Mesenchymal stem cell (in vitro differentiated cells and primary cell): ENCODE data around the gene RBL2.

ENCODE experiments used
- DNase-seq: peaks from one replicate; pipeline ENCODE4 v3.0.0-alpha.2; 2013
- H2AFZ ChIP-seq: one replicate; pipeline ENCODE4 v1.6.1; 2013; ENCODE audit warnings: low read depth, mild to moderate bottlenecking, control low read depth, inconsistent platforms, low read length, moderate library complexity
- H2AK5ac ChIP-seq: 2 replicates; pipeline ENCODE4 v1.6.1; 2013; ENCODE audit warnings: low read length, moderate library complexity, mild to moderate bottlenecking, inconsistent platforms; ENCODE audit not compliant: severe bottlenecking
- H2BK120ac ChIP-seq: one replicate; pipeline ENCODE4 v1.6.1; 2013; ENCODE audit warnings: low read depth, mild to moderate bottlenecking, inconsistent platforms, low read length, moderate library complexity
- H2BK12ac ChIP-seq, 2 experiments: one replicate each; pipeline ENCODE4 v1.6.1; 2013; ENCODE audit warnings: inconsistent platforms in 2 of 2, low read length in 2 of 2, mild to moderate bottlenecking in 2 of 2, moderate library complexity in 2 of 2, control low read depth in 1 of 2
- H2BK15ac ChIP-seq: one replicate; pipeline ENCODE4 v1.6.1; 2013; ENCODE audit warnings: mild to moderate bottlenecking, low read depth, inconsistent platforms; ENCODE audit not compliant: poor library complexity, severe bottlenecking
- H2BK5ac ChIP-seq: 2 replicates; pipeline ENCODE4 v1.6.1; 2013; ENCODE audit warnings: low read depth, mild to moderate bottlenecking, low read length, control low read depth, inconsistent platforms; ENCODE audit not compliant: poor library complexity, severe bottlenecking
- H3K14ac ChIP-seq, 2 experiments: one replicate each; pipeline ENCODE4 v1.6.1; 2013; ENCODE audit warnings: inconsistent platforms in 2 of 2, low read length in 2 of 2, control low read depth in 1 of 2, mild to moderate bottlenecking in 1 of 2, moderate library complexity in 1 of 2
- H3K18ac ChIP-seq, 2 experiments: one replicate each; pipeline ENCODE4 v1.6.1; 2013; ENCODE audit warnings: inconsistent platforms in 2 of 2, low read length in 2 of 2, control low read depth in 1 of 2, low read depth in 1 of 2, mild to moderate bottlenecking in 1 of 2
- H3K23ac ChIP-seq, 2 experiments: one replicate each; pipeline ENCODE4 v1.6.1; 2013; ENCODE audit warnings: inconsistent platforms in 2 of 2, low read length in 2 of 2, mild to moderate bottlenecking in 2 of 2, moderate library complexity in 2 of 2, control low read depth in 1 of 2
- H3K27ac ChIP-seq: 2 replicates; pipeline ENCODE4 v1.5.1; 2013; ENCODE audit warnings: mild to moderate bottlenecking, moderate library complexity, low read length, control low read depth, inconsistent platforms; ENCODE audit not compliant: poor library complexity, severe bottlenecking
- H3K27me3 ChIP-seq, 2 experiments: 2 replicates each; pipeline versions ENCODE4 v1.6.1 to v1.7.0; 2013; ENCODE audit warnings: low read length in 2 of 2, mild to moderate bottlenecking in 2 of 2, moderate library complexity in 2 of 2, control low read depth in 1 of 2, inconsistent platforms in 1 of 2; ENCODE audit not compliant: control insufficient read depth in 1 of 2, insufficient read depth in 1 of 2
- H3K36me3 ChIP-seq, 2 experiments: 2 replicates each; pipeline versions ENCODE4 v1.6.1 to v1.7.0; 2013; ENCODE audit warnings: low read length in 2 of 2, control low read depth in 1 of 2, inconsistent platforms in 1 of 2, low read depth in 1 of 2, mild to moderate bottlenecking in 1 of 2; ENCODE audit not compliant: insufficient read depth in 2 of 2, control insufficient read depth in 1 of 2
- H3K4ac ChIP-seq, 2 experiments: one replicate each; pipeline ENCODE4 v1.6.1; 2013; ENCODE audit warnings: inconsistent platforms in 2 of 2, low read length in 2 of 2, mild to moderate bottlenecking in 2 of 2, moderate library complexity in 2 of 2, control low read depth in 1 of 2, low read depth in 1 of 2
- H3K4me1 ChIP-seq: 2 replicates; pipeline ENCODE4 v1.6.1; 2013; ENCODE audit warnings: low read depth, low read length, control low read depth; ENCODE audit not compliant: control insufficient read depth, insufficient read depth
- H3K4me2 ChIP-seq: 2 replicates; pipeline ENCODE4 v1.6.1; 2013; ENCODE audit warnings: low read length, mild to moderate bottlenecking, inconsistent platforms; ENCODE audit not compliant: poor library complexity, severe bottlenecking
- H3K4me3 ChIP-seq, 2 experiments: 2 replicates each; pipeline versions ENCODE4 v1.5.1 to v1.7.0; 2013; ENCODE audit warnings: low read length in 2 of 2, mild to moderate bottlenecking in 2 of 2, control low read depth in 1 of 2, low read depth in 1 of 2; ENCODE audit not compliant: insufficient read depth in 1 of 2
- H3K79me1 ChIP-seq: replicated peaks from 2 replicates; pipeline ENCODE4 v1.6.1; 2013; ENCODE audit warnings: mild to moderate bottlenecking, control low read depth, low read length, inconsistent platforms; ENCODE audit not compliant: poor library complexity, severe bottlenecking
- H3K9ac ChIP-seq: 2 replicates; pipeline ENCODE4 v1.7.0; 2013; ENCODE audit warnings: mild to moderate bottlenecking, low read length, moderate library complexity
- H3K9me3 ChIP-seq: 2 replicates; pipeline ENCODE4 v1.7.0; 2013; ENCODE audit warnings: mild to moderate bottlenecking, low read length; ENCODE audit not compliant: control insufficient read depth
- H4K8ac ChIP-seq: one replicate; pipeline ENCODE4 v1.6.1; 2013; ENCODE audit warnings: inconsistent platforms, mild to moderate bottlenecking, low read length, moderate library complexity
- H4K91ac ChIP-seq: one replicate; pipeline ENCODE4 v1.6.1; 2013; ENCODE audit warnings: mild to moderate bottlenecking, low read length, inconsistent platforms
- WGBS: methylation state at CpG from one replicate; pipeline ENCODE4 v1.1.7; 2013; ENCODE audit warnings: mixed read lengths; 5-methylcytosine and 5-hydroxymethylcytosine counted together

The RBL2 gene

GRCh38 chr16:53446090-53446489, 11.8 kb downstream of the RBL2 start:
- no peaks in the 10 kb centered on the region for H3K9me3 ChIP-seq
- peaks cover 8% of the 10 kb centered on the region for H3K79me1 ChIP-seq
- H3K27me3 ChIP-seq = no peaks in the 10 kb centered on the region
- H3K23ac ChIP-seq = no peak overlapping the region
- H4K91ac ChIP-seq = no peak overlapping the region
- H2BK120ac ChIP-seq = no peak overlapping the region
- WGBS = 95% methylated on average over 3 of the region's 3 CpGs
- no peak overlapping the region for H3K4me2 ChIP-seq
- no peak overlapping the region for H3K27ac ChIP-seq
- no peak for DNase-seq
- no peak overlapping the region for H2AK5ac ChIP-seq
- no peak overlapping the region for H3K4ac ChIP-seq
- H3K18ac ChIP-seq = no peak overlapping the region
- H2BK15ac ChIP-seq = no peak overlapping the region
- H3K4me1 ChIP-seq = no peaks in the 10 kb centered on the region
- H2BK5ac ChIP-seq = no peak overlapping the region
- no peak overlapping the region for H2BK12ac ChIP-seq
- H3K9ac ChIP-seq = no peak overlapping the region
- H3K36me3 ChIP-seq = peaks cover 10 to 54% of the 10 kb centered on the region in 2 experiments
- H2AFZ ChIP-seq = no peak overlapping the region
- H3K14ac ChIP-seq = no peak overlapping the region
- H3K4me3 ChIP-seq = no peak overlapping the region
- no peak overlapping the region for H4K8ac ChIP-seq

- Histone ChIP-seq H2BK15ac (no peak overlapping the region), H3K4me2 (no peak overlapping the region), H2BK120ac (no peak overlapping the region), H4K91ac (no peak overlapping the region), H3K36me3 (peaks cover 9 to 64% of the 10 kb centered on the region in 2 experiments), H4K8ac (no peak overlapping the region), H3K18ac (no peak overlapping the region), H2BK12ac (no peak overlapping the region), H3K4me3 (no peak overlapping the region), H3K9me3 (no peaks in the 10 kb centered on the region), H3K14ac (no peak overlapping the region), H3K27me3 (no peaks in the 10 kb centered on the region), H3K27ac (no peak overlapping the region), H2AFZ (no peak overlapping the region), H2BK5ac (no peak overlapping the region), H3K79me1 (peaks cover 6% of the 10 kb centered on the region), H3K23ac (no peak overlapping the region), H2AK5ac (no peak overlapping the region), H3K4me1 (no peaks in the 10 kb centered on the region), H3K4ac (no peak overlapping the region), H3K9ac (no peak overlapping the region)
- 99% methylated on average over 3 of the region's 4 CpGs for WGBS
- DNase-seq = no peak
Observed at GRCh38 chr16:53449816-53450517, 15.7 kb downstream of the RBL2 start.

- Histone ChIP-seq H3K4me2 (no peak overlapping the region), H3K27me3 (no peaks in the 10 kb centered on the region), H3K4me3 (no peak overlapping the region), H4K91ac (no peak overlapping the region), H2BK5ac (no peak overlapping the region), H4K8ac (no peak overlapping the region), H3K36me3 (peaks cover 9 to 81% of the 10 kb centered on the region in 2 experiments), H3K9ac (no peak overlapping the region), H2AK5ac (no peak overlapping the region), H3K4me1 (no peaks in the 10 kb centered on the region), H3K79me1 (peaks cover 1% of the 10 kb centered on the region), H3K23ac (no peak overlapping the region), H2AFZ (no peak overlapping the region), H3K14ac (no peak overlapping the region), H3K27ac (no peak overlapping the region), H2BK120ac (no peak overlapping the region), H3K9me3 (no peaks in the 10 kb centered on the region), H3K18ac (no peak overlapping the region), H2BK12ac (no peak overlapping the region), H3K4ac (no peak overlapping the region), H2BK15ac (no peak overlapping the region)
- 97% methylated on average over 5 of the region's 5 CpGs for WGBS
- no peak for DNase-seq
Observed at GRCh38 chr16:53453928-53454327, 19.7 kb downstream of the RBL2 start.

- H3K4me3 ChIP-seq = no peak overlapping the region
- H3K18ac ChIP-seq = no peak overlapping the region
- H3K27ac ChIP-seq = no peak overlapping the region
- no peak overlapping the region for H3K9ac ChIP-seq
- H2AK5ac ChIP-seq = no peak overlapping the region
- H3K14ac ChIP-seq = no peak overlapping the region
- no peak overlapping the region for H2AFZ ChIP-seq
- H3K36me3 ChIP-seq = peaks cover 9 to 88% of the 10 kb centered on the region in 2 experiments
- H2BK120ac ChIP-seq = no peak overlapping the region
- H3K79me1 ChIP-seq = no peaks in the 10 kb centered on the region
- H3K9me3 ChIP-seq = no peaks in the 10 kb centered on the region
- H3K4ac ChIP-seq = no peak overlapping the region
- no peak overlapping the region for H2BK5ac ChIP-seq
- no peak overlapping the region for H2BK15ac ChIP-seq
- no peak overlapping the region for H4K8ac ChIP-seq
- no peak overlapping the region for H3K23ac ChIP-seq
- DNase-seq = no peak
- no peak overlapping the region for H3K4me2 ChIP-seq
- H2BK12ac ChIP-seq = no peak overlapping the region
- no peaks in the 10 kb centered on the region for H3K27me3 ChIP-seq
- no peaks in the 10 kb centered on the region for H3K4me1 ChIP-seq
- H4K91ac ChIP-seq = no peak overlapping the region
- WGBS = 96% methylated on average over 1 of the region's 2 CpGs
Observed at GRCh38 chr16:53456625-53457024, 22.4 kb downstream of the RBL2 start.
